ENCODE results near the gene OLFML3.

- no peak for TF ChIP-seq CTCF (IDR thresholded peaks at IDR 0.05; ENCODE audit: borderline replicate concordance, extremely low read depth, low read length, poor library complexity, severe bottlenecking)
- TF ChIP-seq EZH2 (IDR thresholded peaks at IDR 0.05; ENCODE audit: borderline replicate concordance, low read depth, low read length, severe bottlenecking), result no peak
Observed at GRCh38 chr1:113941245-113941559, 38.1 kb upstream of the OLFML3 start.
